HepG2 (cell line): ENCODE measurements around the gene ZDHHC9. TPM values are rescaled to one million over a fixed set of nuclear protein-coding genes. Genes with fewer than 3 reads are reported as not detected.

Experiments used
- ATAC-seq: fragments of 200-7000 bp; cut with Tn5 transposase; 3 replicates; pipeline ENCODE4 v1.9.1; 2020; ENCODE audit warnings: mild to moderate bottlenecking, moderate library complexity
- BruUV-seq: library from RNA; stranded (reverse); fragments of 400-500 nt; replicated peaks from 2 replicates; lab custom pipeline; 2021; lab: Mats Ljungman, UMichigan
- CTCF ChIA-PET: fragments of 300-600 bp; formaldehyde crosslinking; extraction: SDS; loops from one replicate; lab custom pipeline; 2021; ENCODE audit warnings: low total read pairs, inconsistent platforms, low intra/inter-chr PET ratio; lab: Yijun Ruan, JAX
- POLR2A ChIA-PET: fragments of 350-600 bp; sonication (Branson Sonifier 250); formaldehyde crosslinking; loops from one replicate; lab custom pipeline; 2020; ENCODE audit warnings: antibody characterized with exemption, inconsistent platforms; lab: Yijun Ruan, JAX
- DNase-seq: peaks from one replicate; pipeline ENCODE4 v3.0.0-alpha.2; 2015; ENCODE audit warnings: low spot score
- FAIRE-seq: peaks from 3 replicates; lab custom pipeline; 2011; peaks lifted over from hg19 to GRCh38; lab: Jason Lieb, UNC
- H2AFZ ChIP-seq: one replicate; pipeline ENCODE4 v1.6.1; 2011; ENCODE audit warnings: low read length, inconsistent platforms
- H3K27ac ChIP-seq: fragments of 300-600 bp; 3 replicates; pipeline ENCODE4 v1.8.0; 2011; ENCODE audit warnings: mixed run types, mild to moderate bottlenecking, mixed read lengths, low read length, inconsistent platforms; ENCODE audit not compliant: insufficient read depth; ENCODE audit errors: extremely low read length
- H3K27me3 ChIP-seq, 2 experiments: fragments of 200-600 bp in 1 of 2; 2 replicates in 1 of 2; 3 replicates in 1 of 2; pipeline versions ENCODE4 v1.6.0 to v1.8.0; 2011; ENCODE audit warnings: low read length in 2 of 2, mild to moderate bottlenecking in 2 of 2, moderate library complexity in 2 of 2, inconsistent platforms in 1 of 2; ENCODE audit not compliant: insufficient read depth in 2 of 2, control insufficient read depth in 1 of 2
- H3K36me3 ChIP-seq, 2 experiments: fragments of 200-600 bp in 1 of 2; replicated peaks in 1 of 2; 2 replicates in 1 of 2; 3 replicates in 1 of 2; pipeline versions ENCODE4 v1.5.1 to v1.8.0; 2011; ENCODE audit warnings: low read length in 2 of 2, inconsistent platforms in 1 of 2; ENCODE audit not compliant: insufficient read depth in 2 of 2, control insufficient read depth in 1 of 2
- H3K4me1 ChIP-seq: 2 replicates; pipeline ENCODE4 v1.5.1; 2012; ENCODE audit warnings: low read length, inconsistent platforms; ENCODE audit not compliant: insufficient read depth
- H3K4me2 ChIP-seq: 2 replicates; pipeline ENCODE4 v1.6.0; 2011; ENCODE audit warnings: low read depth, low read length, inconsistent platforms
- H3K4me3 ChIP-seq, 3 experiments: fragments of 200-600 bp in 1 of 3; sonication (generic), shearing (Covaris generic) in 1 of 3; replicated peaks in 1 of 3; 2 replicates each; pipeline ENCODE4 v1.5.1; 2011 to 2016; ENCODE audit warnings: low read length in 3 of 3, inconsistent platforms in 2 of 3, low read depth in 2 of 3, mild to moderate bottlenecking in 2 of 3, control low read depth in 1 of 3, mixed read lengths in 1 of 3; ENCODE audit not compliant: insufficient read depth in 1 of 3
- H3K79me2 ChIP-seq: one replicate; pipeline ENCODE4 v1.6.1; 2011; ENCODE audit warnings: low read length, inconsistent platforms; ENCODE audit not compliant: insufficient read depth
- H3K9ac ChIP-seq: 2 replicates; pipeline ENCODE4 v1.6.0; 2011; ENCODE audit warnings: mild to moderate bottlenecking, low read depth, low read length, inconsistent platforms; ENCODE audit not compliant: insufficient read depth
- H3K9me3 ChIP-seq: 2 replicates; pipeline ENCODE4 v1.5.1; 2012; ENCODE audit warnings: mild to moderate bottlenecking, low read length
- H4K20me1 ChIP-seq: 2 replicates; pipeline ENCODE4 v1.6.0; 2011; ENCODE audit warnings: inconsistent platforms, mild to moderate bottlenecking, low read length, moderate library complexity; ENCODE audit not compliant: insufficient read depth
- AKNA ChIP-seq: sonication (generic); formaldehyde crosslinking; IDR thresholded peaks from 2 replicates; pipeline ENCODE4 v1.4.0; 2020; ENCODE audit warnings: missing genetic modification reagents, borderline replicate concordance
- ATF5 ChIP-seq: sonication (generic); formaldehyde crosslinking; IDR thresholded peaks from 2 replicates; pipeline ENCODE4 v1.4.0; 2020; ENCODE audit warnings: mild to moderate bottlenecking, low read depth, missing genetic modification reagents
- FOSL1 ChIP-seq: sonication (generic); formaldehyde crosslinking; IDR thresholded peaks from 2 replicates; pipeline ENCODE4 v1.9.0; 2021; ENCODE audit warnings: missing genetic modification reagents, borderline replicate concordance
- HOXA3 ChIP-seq: sonication (generic); formaldehyde crosslinking; IDR thresholded peaks from 2 replicates; pipeline ENCODE4 v1.5.0; 2020; ENCODE audit warnings: missing genetic modification reagents
- NFIB ChIP-seq: sonication (generic); formaldehyde crosslinking; IDR thresholded peaks from 2 replicates; pipeline ENCODE4 v1.9.0; 2021; ENCODE audit warnings: missing genetic modification reagents, mild to moderate bottlenecking, borderline replicate concordance
- SP140L ChIP-seq: sonication (generic); formaldehyde crosslinking; IDR thresholded peaks from 2 replicates; pipeline ENCODE4 v1.4.0; 2020; ENCODE audit warnings: missing genetic modification reagents, borderline replicate concordance
- ZNF354B ChIP-seq: sonication (generic); formaldehyde crosslinking; IDR thresholded peaks from 2 replicates; pipeline ENCODE4 v1.8.0; 2022; ENCODE audit warnings: mild to moderate bottlenecking, missing genetic modification reagents
- ZNF407 ChIP-seq: sonication (generic); formaldehyde crosslinking; IDR thresholded peaks from one replicate; pipeline ENCODE4 v1.5.1; 2020; ENCODE audit warnings: mild to moderate bottlenecking, missing genetic modification reagents; ENCODE audit errors: not compliant biosample characterization
- WGBS: methylation state at CpG from one replicate; pipeline ENCODE4 v1.1.6; 2017; ENCODE audit warnings: low lambda C conversion rate; 5-methylcytosine and 5-hydroxymethylcytosine counted together
- in situ Hi-C: cut with HindIII; loops from 2 replicates; pipeline ENCODE4 v1.10.0; 2017; ENCODE audit warnings: low pct_unique_long_range_greater_than_20kb; ENCODE audit not compliant: extremely low pct_ligation_motif_present
- intact Hi-C: fragments of 100-400 bp; cut with micrococcal nuclease; formaldehyde crosslinking; loops from one replicate; pipeline ENCODE4 v1.10.0; 2022; ENCODE audit not compliant: unreplicated experiment
- polyA plus RNA-seq, 8 experiments: library from polyadenylated mRNA; depleted of rRNA in 3 of 8; stranded (reverse) in 7 of 8; unstranded in 1 of 8; fragments of >200 nt; fragmentation: Illumina TruSeq in 4 of 8; extraction: Trizol in 4 of 8; gene quantifications; 2 replicates each; pipeline versions ENCODE4 v1.2.1 to v1.2.3, GENCODE V29; 2011 to 2016; ENCODE audit warnings: low read depth in 4 of 8, missing spikeins in 1 of 8, mixed read lengths in 1 of 8; ENCODE audit not compliant: insufficient read depth in 1 of 8
- total RNA-seq, 5 experiments: library from RNA; depleted of rRNA; stranded (reverse); fragments of >200 nt; fragmentation: Illumina TruSeq; extraction: Trizol; gene quantifications; 2 replicates each; pipeline ENCODE4 v1.2.3, GENCODE V29; 2016; ENCODE audit warnings: low read depth in 1 of 5

ZDHHC9 gene
- total and polyA plus RNA-seq, 2 of the 13 experiments (the other 11 are each of a cell fraction or from before 2014, with no cell fraction given) = 28.3 to 53.1 TPM

GRCh38 chrX:129825746-129826505 is 17.8 kb downstream of the ZDHHC9 start (continued):
- TF ChIP-seq FOSL1 (no peak), SP140L (CRISPR knock-in tag) (no peak)

- no peak overlapping the region for H3K4me3 ChIP-seq
- H4K20me1 ChIP-seq = no peaks in the 10 kb centered on the region
- no TSS peak for BruUV-seq
- H3K4me2 ChIP-seq = no peak overlapping the region
- H3K27me3 ChIP-seq = no peaks in the 10 kb centered on the region
- FAIRE-seq (no peak), ATAC-seq (no peak), DNase-seq (no peak)
- ChIA-PET CTCF (no interaction called here), POLR2A (no interaction called here)
- H3K9ac ChIP-seq = no peak overlapping the region
- intact Hi-C loops (no loop called here), in situ Hi-C loops (no loop called here)
- peaks cover 3 to 16% of the 10 kb centered on the region in 2 experiments; a peak in 3 of 5 replicates for H3K36me3 ChIP-seq
- peaks cover 8% of the 10 kb centered on the region for H3K79me2 ChIP-seq
- no peak overlapping the region for H3K27ac ChIP-seq
- H3K4me1 ChIP-seq = peaks cover 16% of the 10 kb centered on the region
- H3K9me3 ChIP-seq = no peaks in the 10 kb centered on the region
- 97% methylated on average over 4 of the region's 4 CpGs for whole genome bisulfite sequencing
- no peak overlapping the region for H2AFZ ChIP-seq
- TF ChIP-seq HOXA3 (CRISPR knock-in tag) = no peak
- TF ChIP-seq ZNF407 (CRISPR knock-in tag) = no peak
- no peak for TF ChIP-seq ZNF354B (CRISPR knock-in tag)
- no peak for TF ChIP-seq NFIB (CRISPR knock-in tag)
- TF ChIP-seq AKNA (CRISPR knock-in tag) = no peak
- no peak for TF ChIP-seq ATF5 (CRISPR knock-in tag)
Observed at GRCh38 chrX:129824620-129825019, 19.1 kb downstream of the ZDHHC9 start.
